ENCODE results near the gene RND1. TPM values are rescaled to one million over a fixed set of nuclear protein-coding genes. Genes with fewer than 3 reads are reported as not detected.
A peak's percentile ranks its signal among the peaks of the same experiment; 100 is the strongest.

The RND1 gene
- total RNA-seq, 1 donor from 2014 or later = not detected

- DNase-seq (ENCODE audit: low read depth) = peak; percentile 40
Measured at GRCh38 chr12:48828293-48828692, 37.4 kb downstream of the RND1 start.

GRCh38 chr12:48827513-48828096 lies 38.1 kb downstream of the RND1 start:
- DNase-seq (ENCODE audit: low read depth) = no peak

- DNase-seq (ENCODE audit: low read depth) = no peak
Measured at GRCh38 chr12:48827026-48827425, 38.6 kb downstream of the RND1 start.

- DNase-seq (ENCODE audit: low read depth) = no peak
Measured at GRCh38 chr12:48826209-48826855, 39.3 kb downstream of the RND1 start.

GRCh38 chr12:48824905-48825304 lies 40.8 kb downstream of the RND1 start:
- DNase-seq (ENCODE audit: low read depth) = no peak

- no peak for DNase-seq (ENCODE audit: low read depth)
Measured at GRCh38 chr12:48824112-48824511, 41.6 kb downstream of the RND1 start.

GRCh38 chr12:48823281-48823680 lies 42.4 kb downstream of the RND1 start:
- DNase-seq (ENCODE audit: low read depth) = no peak

GRCh38 chr12:48822711-48823110 lies 43.0 kb downstream of the RND1 start:
- DNase-seq (ENCODE audit: low read depth) = no peak

- no peak for DNase-seq (ENCODE audit: low read depth)
Measured at GRCh38 chr12:48822139-48822538, 43.5 kb downstream of the RND1 start.

- no peak for DNase-seq (ENCODE audit: low read depth)
Measured at GRCh38 chr12:48819986-48820725, 45.5 kb downstream of the RND1 start.

GRCh38 chr12:48818831-48819590 lies 46.7 kb downstream of the RND1 start:
- DNase-seq (ENCODE audit: low read depth) = no peak

- DNase-seq (ENCODE audit: low read depth) = peak; percentile 64
Measured at GRCh38 chr12:48817873-48818830, 47.5 kb downstream of the RND1 start, which contains the start of gene CACNB3. CACNB3 (plus strand) TSS chr12:48818496; CDS start chr12:48818930, 434 bp downstream.

- peak; percentile 13 for DNase-seq (ENCODE audit: low read depth)
Measured at GRCh38 chr12:48816143-48816854, 49.4 kb downstream of the RND1 start.

GRCh38 chr12:48815126-48816110 lies 50.3 kb downstream of the RND1 start:
- DNase-seq (ENCODE audit: low read depth) = peak; percentile 85

- DNase-seq (ENCODE audit: low read depth) = peak; percentile 85
Measured at GRCh38 chr12:48814262-48815125, 51.2 kb downstream of the RND1 start.

- no peak for DNase-seq (ENCODE audit: low read depth)
Measured at GRCh38 chr12:48813465-48814261, 52.0 kb downstream of the RND1 start.

GRCh38 chr12:48812389-48812788 lies 53.3 kb downstream of the RND1 start:
- DNase-seq (ENCODE audit: low read depth) = no peak

Data from myocyte (in vitro differentiated cells).